Hepatocyte (in vitro differentiated cells): ENCODE measurements around the gene KSR1.

Experiments
- CTCF ChIP-seq: fragments of 200-600 bp; sonication (generic); IDR thresholded peaks from 2 replicates; pipeline ENCODE4 v1.5.1; 2016; ENCODE audit warnings: antibody characterized with exemption, mild to moderate bottlenecking; ENCODE audit not compliant: poor library complexity
- EZH2 ChIP-seq: fragments of 200-600 bp; sonication (generic); IDR thresholded peaks from 2 replicates; pipeline ENCODE4 v1.6.1; 2016; ENCODE audit warnings: antibody characterized with exemption, mild to moderate bottlenecking, borderline replicate concordance
- EZH2phosphoT487 ChIP-seq: fragments of 200-600 bp; sonication (generic); IDR thresholded peaks from one replicate; pipeline ENCODE4 v1.6.1; 2018; ENCODE audit warnings: antibody characterized with exemption, mild to moderate bottlenecking, low read depth, moderate library complexity; ENCODE audit not compliant: unreplicated experiment, severe bottlenecking

- TF ChIP-seq CTCF, result no peak
- no peak for TF ChIP-seq EZH2
- no peak for TF ChIP-seq EZH2phosphoT487
These were observed 2.2 kb upstream of the KSR1 start for GRCh38 chr17:27454089-27454488.
